SU-DHL-6 (cell line): ENCODE measurements around the gene TUBGCP4.

Source experiments
- H2AFZ ChIP-seq: fragments of 200-600 bp; sonication (generic); 2 replicates; pipeline ENCODE4 v1.6.1; 2014; ENCODE audit warnings: low read depth, mild to moderate bottlenecking, moderate library complexity, mixed read lengths, antibody characterized with exemption, low read length; ENCODE audit not compliant: severe bottlenecking
- H3F3A ChIP-seq: fragments of 200-600 bp; shearing (Covaris generic); 2 replicates; pipeline ENCODE4 v1.6.0; 2016; ENCODE audit warnings: antibody characterized with exemption, mild to moderate bottlenecking; ENCODE audit not compliant: insufficient read depth
- H3K27ac ChIP-seq: fragments of 200-600 bp; sonication (generic); 2 replicates; pipeline ENCODE4 v1.5.1; 2016; ENCODE audit warnings: low read depth, mild to moderate bottlenecking, low read length, moderate library complexity, mixed read lengths
- H3K27me3 ChIP-seq: fragments of 200-600 bp; sonication (generic), shearing (Covaris generic); 2 replicates; pipeline ENCODE4 v1.6.0; 2014; ENCODE audit warnings: mild to moderate bottlenecking, low read length
- H3K36me3 ChIP-seq: fragments of 200-600 bp; sonication (generic); 2 replicates; pipeline ENCODE4 v1.6.1; 2014; ENCODE audit warnings: mild to moderate bottlenecking, low read length, mixed read lengths
- H3K4me2 ChIP-seq: fragments of 300-600, 200-600 bp; shearing (Covaris generic), sonication (generic); 2 replicates; pipeline ENCODE4 v1.6.0; 2014; ENCODE audit warnings: low read length, low read depth, mild to moderate bottlenecking; ENCODE audit not compliant: poor library complexity, severe bottlenecking
- H3K4me3 ChIP-seq: fragments of 200-600 bp; sonication (generic); 2 replicates; pipeline ENCODE4 v1.5.1; 2014; ENCODE audit warnings: antibody characterized with exemption, low read length, mild to moderate bottlenecking, mixed read lengths; ENCODE audit not compliant: insufficient read depth, poor library complexity, severe bottlenecking
- H3K79me2 ChIP-seq: fragments of 200-600 bp; sonication (generic); 2 replicates; pipeline ENCODE4 v1.6.1; 2014; ENCODE audit warnings: mild to moderate bottlenecking, low read length, moderate library complexity; ENCODE audit not compliant: insufficient read depth
- H3K9ac ChIP-seq: fragments of 200-600 bp; sonication (generic); 2 replicates; pipeline ENCODE4 v1.7.0; 2014; ENCODE audit warnings: mild to moderate bottlenecking, low read length
- H3K9me2 ChIP-seq: fragments of 200-600 bp; sonication (generic); replicated peaks from 2 replicates; pipeline ENCODE4 v1.6.1; 2014; ENCODE audit warnings: low read length; ENCODE audit not compliant: insufficient read depth
- H3K9me3 ChIP-seq: fragments of 200-600 bp; sonication (generic); 2 replicates; pipeline ENCODE4 v1.6.1; 2014; ENCODE audit warnings: low read length, mixed read lengths; ENCODE audit not compliant: insufficient read depth
- H4K20me1 ChIP-seq: fragments of 200-600 bp; sonication (generic); 2 replicates; pipeline ENCODE4 v1.6.1; 2014; ENCODE audit warnings: low read depth, mild to moderate bottlenecking, antibody characterized with exemption, low read length, moderate library complexity, mixed read lengths
- CTCF ChIP-seq: fragments of 200-600 bp; sonication (generic); IDR thresholded peaks from one replicate; pipeline ENCODE4 v1.5.1; 2017; ENCODE audit warnings: antibody characterized with exemption, mild to moderate bottlenecking, low read length, moderate library complexity; ENCODE audit not compliant: insufficient read depth, poor library complexity, severe bottlenecking
- EZH2phosphoT487 ChIP-seq: fragments of 200-600 bp; sonication (generic), shearing (Covaris generic); conservative IDR thresholded peaks from 2 replicates; pipeline ENCODE4 v1.6.1; 2018; ENCODE audit warnings: mild to moderate bottlenecking, antibody characterized with exemption, low read length, moderate library complexity, mixed read lengths

Gene TUBGCP4

GRCh38 chr15:43346305-43346704, 24.6 kb upstream of the TUBGCP4 start:
- peaks cover 23% of the 10 kb centered on the region; the same call in 1 of the 2 replicates for H3K36me3 ChIP-seq
- no peaks in the 10 kb centered on the region for H3K27me3 ChIP-seq
- TF ChIP-seq CTCF: no peak
- TF ChIP-seq EZH2phosphoT487: no peak

GRCh38 chr15:43347114-43347513, 23.8 kb upstream of the TUBGCP4 start:
- no peak overlapping the region for H3K27ac ChIP-seq
- H3K9me3 ChIP-seq: no peaks in the 10 kb centered on the region
- no peak overlapping the region for H3K4me2 ChIP-seq
- TF ChIP-seq EZH2phosphoT487 (no peak), CTCF (no peak)
- H4K20me1 ChIP-seq: no peaks in the 10 kb centered on the region
- no peaks in the 10 kb centered on the region for H3K79me2 ChIP-seq
- H3F3A ChIP-seq: no peaks in the 10 kb centered on the region
- H2AFZ ChIP-seq: no peak overlapping the region
- H3K36me3 ChIP-seq: peaks cover 25% of the 10 kb centered on the region; the same call in 1 of the 2 replicates
- no peak overlapping the region for H3K4me3 ChIP-seq
- no peaks in the 10 kb centered on the region for H3K27me3 ChIP-seq
- H3K9me2 ChIP-seq: no peaks in the 10 kb centered on the region
- H3K9ac ChIP-seq: no peak overlapping the region

More at GRCh38 chr15:43346305-43346704, 24.6 kb upstream of the TUBGCP4 start:
- H3K4me2 ChIP-seq: no peak overlapping the region
- H3K27ac ChIP-seq: no peak overlapping the region
- H3K4me3 ChIP-seq: no peak overlapping the region
- no peaks in the 10 kb centered on the region for H3K79me2 ChIP-seq
- no peaks in the 10 kb centered on the region for H3K9me3 ChIP-seq
- H3F3A ChIP-seq: no peaks in the 10 kb centered on the region
- no peaks in the 10 kb centered on the region for H3K9me2 ChIP-seq
- H2AFZ ChIP-seq: no peak overlapping the region
- no peaks in the 10 kb centered on the region for H4K20me1 ChIP-seq
- H3K9ac ChIP-seq: no peak overlapping the region

GRCh38 chr15:43352693-43353382, 18.1 kb upstream of the TUBGCP4 start:
- TF ChIP-seq EZH2phosphoT487 (no peak), CTCF (no peak)
- Histone ChIP-seq H2AFZ (no peak overlapping the region), H4K20me1 (no peaks in the 10 kb centered on the region), H3F3A (peaks cover 7% of the 10 kb centered on the region; the same call in 1 of the 2 replicates), H3K9me3 (no peaks in the 10 kb centered on the region), H3K79me2 (0 out of 2 replicates have a peak, but pooled peaks cover 2% of the 10 kb centered on the region), H3K36me3 (peaks cover 22% of the 10 kb centered on the region; the same call in 1 of the 2 replicates), H3K27ac (no peak overlapping the region), H3K9me2 (no peaks in the 10 kb centered on the region), H3K4me3 (no peak overlapping the region), H3K9ac (no peak overlapping the region), H3K27me3 (no peaks in the 10 kb centered on the region), H3K4me2 (no peak overlapping the region)
